Left lobe of liver (tissue), 2 donors: ENCODE results near the gene DHRSX. TPM values are rescaled to one million over a fixed set of nuclear protein-coding genes. Genes with fewer than 3 reads are reported as not detected.
"Not testable (repeated sequence)": the region's sequence is repeated elsewhere in the genome, so short reads cannot be mapped to it uniquely, and the experiment has no call there.

Experiments
- ATAC-seq: fragments of 200-7000 bp; cut with Tn5 transposase; one replicate; pipeline ENCODE4 v1.9.1; 2020; ENCODE audit warnings: mild to moderate bottlenecking, moderate library complexity
- DNase-seq: peaks from one replicate; pipeline ENCODE4 v3.0.0-alpha.2; 2020; ENCODE audit warnings: low spot score
- total RNA-seq: library from RNA; stranded (reverse); gene quantifications from one replicate; pipeline ENCODE4 v1.2.1, GENCODE V29; 2021
- donor health status: DM: no; HTN: no; CAD: no; lungs with moderate emphysema.
- donor health status: DM: no; HTN: yes; CAD: no.

DHRSX gene
- total RNA-seq, 1 donor from 2014 or later, result 23.0 TPM

- DNase-seq, result no peak
- ATAC-seq, result no peak
Observed at GRCh38 chrX:2371026-2371711, 129.6 kb downstream of the DHRSX start.

- DNase-seq (no peak), ATAC-seq (no peak)
Observed at GRCh38 chrX:2370456-2370855, 130.3 kb downstream of the DHRSX start.

DNA sequence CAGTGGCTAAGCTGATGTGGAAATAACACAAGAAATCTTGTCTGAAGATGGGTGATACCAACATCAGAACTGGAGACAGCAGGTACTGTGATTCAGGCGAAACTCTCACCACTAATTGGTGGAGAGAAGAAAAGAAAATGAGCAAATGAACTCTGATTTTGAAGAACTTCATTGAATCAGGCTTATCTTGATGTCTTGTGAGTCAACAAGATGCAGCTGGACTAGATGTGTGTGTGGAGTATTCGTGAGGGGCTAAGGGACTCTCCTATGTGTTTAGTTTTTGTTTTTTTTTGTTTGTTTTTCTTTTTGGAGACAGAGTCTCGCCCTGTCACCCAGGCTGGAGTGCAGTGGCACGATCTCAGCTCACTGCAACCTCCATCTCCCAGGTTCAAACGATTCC lies 131.6 kb downstream of the DHRSX start:
- DNase-seq (no peak), ATAC-seq (no peak)

- DNase-seq (no peak), ATAC-seq (no peak)
Observed at GRCh38 chrX:2360731-2361130, 140.0 kb downstream of the DHRSX start.

DNA sequence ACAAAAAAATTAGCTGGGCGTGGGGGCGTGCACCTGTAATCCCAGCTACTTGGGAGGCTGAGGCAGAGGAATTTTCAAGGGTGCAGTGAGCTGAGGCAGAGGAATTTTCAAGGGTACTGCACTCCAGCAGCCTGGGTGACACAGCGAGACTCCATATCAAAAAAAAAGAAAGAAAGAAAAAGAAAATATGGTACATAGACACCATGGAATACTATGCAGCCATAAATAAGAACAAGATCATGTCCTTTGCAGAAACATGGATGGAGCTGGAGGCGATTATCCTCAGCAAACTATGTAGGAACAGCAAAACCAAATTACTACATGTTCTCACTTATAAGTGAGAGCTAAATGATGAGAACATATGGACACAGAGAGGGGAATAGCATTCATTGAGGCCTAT lies 141.3 kb downstream of the DHRSX start:
- DNase-seq, ATAC-seq: not testable (repeated sequence)

GRCh38 chrX:2351999-2352995 lies 148.5 kb downstream of the DHRSX start:
- no peak for DNase-seq
- no peak for ATAC-seq

GRCh38 chrX:2351321-2351720 lies 149.5 kb downstream of the DHRSX start:
- ATAC-seq, result no peak
- DNase-seq, result no peak

DNA sequence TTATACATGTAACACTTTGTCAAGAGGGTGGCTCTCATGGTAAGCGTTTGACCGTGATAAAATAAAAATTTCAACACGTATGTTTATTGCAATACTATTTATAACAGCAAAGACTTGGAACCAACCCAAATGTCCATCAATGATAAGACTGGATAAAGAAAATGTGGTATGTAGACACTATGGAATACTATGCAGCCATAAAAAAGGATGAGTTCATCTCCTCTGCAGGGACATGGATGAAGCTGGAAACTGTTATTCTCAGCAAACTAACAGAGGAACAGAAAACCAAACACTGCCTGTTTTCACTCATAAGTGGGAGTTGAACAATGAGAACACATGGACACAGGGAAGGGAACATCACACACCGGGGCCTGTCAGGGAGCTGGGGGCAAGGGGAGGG lies 150.1 kb downstream of the DHRSX start:
- not testable (repeated sequence) for ATAC-seq, DNase-seq

DNA sequence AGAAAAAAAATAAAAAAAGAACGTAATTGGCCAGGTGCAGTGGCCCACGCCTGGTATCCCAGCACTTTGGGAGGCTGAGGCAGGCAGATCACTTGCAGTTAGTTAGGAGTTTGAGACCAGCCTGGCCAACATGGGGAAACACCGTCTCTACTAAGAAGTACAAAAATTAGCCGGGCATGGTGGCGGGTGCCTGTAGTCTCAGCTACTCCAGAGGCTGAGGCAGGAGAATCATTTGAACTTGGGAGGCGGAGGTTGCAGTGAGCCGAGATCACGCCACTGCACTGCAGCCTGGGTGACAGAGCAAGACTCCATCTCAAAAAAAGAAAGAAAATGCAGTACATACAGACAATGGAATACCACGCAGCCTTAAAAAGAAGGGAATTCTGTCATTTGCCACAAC lies 150.7 kb downstream of the DHRSX start:
- DNase-seq, ATAC-seq: not testable (repeated sequence)

DNA sequence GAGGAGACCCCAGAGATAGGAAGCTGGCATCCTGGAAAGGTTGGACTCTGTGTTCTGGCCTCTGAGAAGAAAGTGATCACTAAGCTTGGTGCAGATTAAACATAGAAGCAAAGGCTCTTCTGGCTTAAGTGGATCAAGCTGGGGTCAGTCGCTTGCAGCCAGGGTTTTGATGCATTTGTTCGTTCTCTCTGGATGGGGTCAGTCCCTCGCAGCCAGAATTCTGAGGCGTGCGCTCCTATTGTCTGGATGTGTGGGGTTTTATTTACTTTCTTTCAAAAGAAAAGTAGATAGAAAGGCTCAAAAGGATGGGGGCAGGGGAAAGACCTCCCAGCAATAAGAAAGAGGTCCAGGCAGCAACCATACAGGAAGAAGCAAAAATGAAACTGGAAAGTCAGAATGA lies 152.6 kb downstream of the DHRSX start:
- DNase-seq (no peak), ATAC-seq (no peak)

GRCh38 chrX:2346158-2346557 lies 154.6 kb downstream of the DHRSX start:
- no peak for ATAC-seq
- no peak for DNase-seq

DNA sequence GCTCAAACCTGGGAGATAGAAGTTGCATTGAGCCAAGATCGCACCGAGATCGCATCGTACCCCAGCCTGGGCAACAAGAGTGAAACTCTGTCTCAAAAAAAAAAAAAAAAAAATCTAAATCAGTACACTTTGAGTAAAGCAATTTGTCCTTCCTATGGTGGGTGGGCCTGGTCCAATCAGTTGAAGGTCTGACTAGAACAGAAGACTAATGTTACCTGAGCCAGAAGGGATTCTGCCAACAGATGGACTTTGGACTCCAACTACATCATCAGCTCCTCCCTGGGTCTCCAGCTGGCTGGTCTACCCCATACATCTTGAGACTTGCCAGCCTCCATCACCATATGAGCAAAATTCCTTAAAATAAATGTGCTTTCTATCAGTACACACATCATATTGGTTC lies 155.2 kb downstream of the DHRSX start:
- no peak for DNase-seq
- no peak for ATAC-seq

- DNase-seq (no peak), ATAC-seq (no peak)
Observed at GRCh38 chrX:2343413-2343812, 157.4 kb downstream of the DHRSX start.

DNA sequence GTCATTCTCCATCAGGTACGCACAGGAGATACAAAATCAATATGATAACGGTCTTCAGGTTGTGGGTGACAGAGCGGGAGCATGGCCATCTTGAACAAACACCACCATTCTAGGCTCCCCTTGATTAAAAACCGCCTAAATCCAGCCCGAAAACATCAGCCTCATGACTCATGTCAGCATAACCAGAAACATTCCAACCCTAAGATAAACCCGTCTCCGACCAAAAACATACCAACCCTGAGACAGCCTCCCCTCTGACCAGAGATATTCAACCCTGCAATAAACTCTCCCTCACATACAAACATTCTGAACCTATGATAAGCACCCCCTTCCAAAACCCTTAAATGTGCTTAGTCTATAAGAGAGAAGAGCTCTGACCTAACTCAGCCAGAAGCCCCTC lies 157.9 kb downstream of the DHRSX start:
- ATAC-seq (no peak), DNase-seq (no peak)

GRCh38 chrX:2342281-2342688 lies 158.5 kb downstream of the DHRSX start:
- no peak for ATAC-seq
- no peak for DNase-seq

- no peak for DNase-seq
- ATAC-seq, result no peak
Observed at GRCh38 chrX:2340991-2341390, 159.8 kb downstream of the DHRSX start.

DNA sequence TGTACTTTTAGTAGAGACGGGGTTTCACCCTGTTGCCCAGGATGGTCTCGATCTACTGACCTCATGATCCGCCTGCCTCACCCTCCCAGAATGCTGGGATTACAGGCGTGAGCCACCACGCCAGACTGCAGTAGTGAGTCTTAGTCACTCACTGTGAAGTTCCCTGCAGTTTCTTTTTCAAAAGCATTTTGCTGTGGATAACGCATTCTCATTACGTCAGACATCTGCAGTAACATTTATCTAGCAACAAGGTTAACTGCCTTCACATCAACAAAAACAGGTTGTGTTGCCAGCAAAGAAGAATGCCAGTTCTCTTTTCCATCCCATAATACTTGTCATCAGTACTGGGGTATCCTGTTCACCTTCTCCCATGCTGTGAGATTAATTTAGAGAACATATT lies 164.6 kb downstream of the DHRSX start:
- ATAC-seq (no peak), DNase-seq (no peak)

DNA sequence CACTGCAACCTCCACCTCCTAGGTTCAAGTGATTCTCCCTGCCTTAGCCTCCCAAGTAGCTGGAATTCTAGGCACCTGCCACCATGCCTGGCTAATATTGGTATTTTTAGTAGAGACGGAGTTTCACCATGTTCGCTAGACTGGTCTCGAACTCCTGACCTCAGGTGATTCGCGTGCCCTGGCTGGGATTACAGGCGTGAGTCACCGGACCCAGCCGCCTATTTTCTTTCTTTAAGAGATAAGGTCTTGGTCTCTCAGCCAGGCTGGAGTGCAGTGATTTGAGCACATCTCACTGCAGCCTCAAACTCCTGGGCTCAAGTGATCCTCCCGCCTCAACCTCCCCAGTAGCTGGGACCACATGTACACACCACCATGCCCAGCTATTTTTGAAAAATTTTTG lies 166.5 kb downstream of the DHRSX start:
- ATAC-seq, result no peak

GRCh38 chrX:2332252-2332651 lies 168.5 kb downstream of the DHRSX start:
- ATAC-seq (no peak), DNase-seq (no peak)

More for the DNA sequence above, 166.5 kb downstream of the DHRSX start:
- DNase-seq, result no peak

DNA sequence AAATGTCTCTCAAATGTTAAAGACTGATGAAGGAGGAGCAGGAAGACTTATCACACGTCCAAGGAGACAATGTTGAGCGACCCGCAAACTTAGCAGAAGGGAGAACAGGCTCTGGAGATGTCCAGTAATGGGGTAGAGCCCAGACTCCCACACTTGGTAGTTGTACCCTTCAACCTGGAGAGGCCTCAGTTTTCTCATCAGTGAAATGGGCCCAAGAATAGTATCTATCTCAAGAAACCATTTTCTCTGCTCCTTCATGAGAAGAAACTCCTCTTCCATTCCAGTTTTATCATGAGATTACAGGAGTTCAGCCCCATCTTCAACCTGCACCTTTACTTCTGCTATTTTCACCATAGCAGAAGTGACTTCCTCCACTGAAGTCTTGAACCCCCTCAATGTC lies 169.9 kb downstream of the DHRSX start:
- ATAC-seq (no peak), DNase-seq (no peak)

DNA sequence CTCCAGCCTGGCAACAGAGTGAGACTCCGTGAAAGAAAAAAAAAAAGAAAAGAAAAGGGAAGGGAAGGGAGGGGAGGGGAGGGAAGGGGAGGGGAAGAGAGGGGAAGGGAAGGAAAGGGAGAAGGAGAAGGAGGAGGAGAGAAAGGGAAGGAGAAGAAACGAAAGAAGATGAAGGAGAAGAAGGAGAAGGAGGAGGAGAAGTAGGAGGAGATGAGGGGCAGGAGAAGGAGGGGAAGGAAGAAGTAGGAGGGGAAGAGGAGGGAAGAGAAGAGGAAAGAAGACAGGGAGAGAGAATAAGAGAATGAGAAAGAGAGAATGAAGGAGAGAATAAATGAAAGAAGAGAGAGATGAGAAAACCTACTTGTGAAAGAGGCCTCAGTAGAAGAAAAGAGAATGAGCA lies 170.3 kb downstream of the DHRSX start:
- no peak for DNase-seq
- no peak for ATAC-seq

DNA sequence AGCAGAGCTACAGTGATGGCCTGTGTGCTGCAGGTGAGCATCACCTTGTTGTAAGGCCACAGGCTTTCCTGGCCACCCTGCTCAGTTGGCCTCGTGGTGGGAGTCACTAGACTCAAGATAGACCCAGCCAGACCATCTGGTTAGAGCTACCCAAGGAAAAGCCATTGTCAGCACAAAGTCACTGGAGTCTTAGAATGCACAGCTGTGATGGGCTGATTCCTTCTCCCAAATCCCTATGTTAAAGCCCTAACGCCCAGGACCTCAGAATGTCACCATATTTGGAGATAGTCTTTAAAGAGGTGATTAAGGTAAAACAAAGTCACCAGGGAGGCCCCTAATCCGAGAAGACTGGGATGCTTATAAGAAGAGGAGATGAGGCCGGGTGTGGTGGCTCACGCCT lies 173.4 kb downstream of the DHRSX start:
- no peak for ATAC-seq
- DNase-seq, result no peak
